Colonic mucosa (tissue), 4 donors: Measurements from ENCODE around the gene PSMC5. TPM values are rescaled to one million over a fixed set of nuclear protein-coding genes. Genes with fewer than 3 reads are reported as not detected.

ENCODE experiments used
- DNase-seq: peaks from one replicate; pipeline ENCODE4 v3.0.0-alpha.2; 2020
- H3K27ac ChIP-seq: fragments of 200-600 bp; one replicate; pipeline ENCODE4 v1.8.0; 2021
- H3K27me3 ChIP-seq: fragments of 200-600 bp; one replicate; pipeline ENCODE4 v1.8.0; 2021
- H3K36me3 ChIP-seq: fragments of 200-600 bp; one replicate; pipeline ENCODE4 v1.8.0; 2021
- H3K4me1 ChIP-seq: fragments of 200-600 bp; one replicate; pipeline ENCODE4 v1.8.0; 2021; ENCODE audit warnings: mild to moderate bottlenecking
- H3K4me3 ChIP-seq: fragments of 200-600 bp; one replicate; pipeline ENCODE4 v1.8.0; 2021
- H3K9ac ChIP-seq, 2 donors: one replicate each; pipeline ENCODE4 v1.7.0; 2013; ENCODE audit warnings: control low read depth in 2 of 2, low read depth in 2 of 2, low read length in 2 of 2
- H3K9me3 ChIP-seq: fragments of 200-600 bp; one replicate; pipeline ENCODE4 v1.8.0; 2021
- CTCF ChIP-seq: fragments of 200-600 bp; IDR thresholded peaks from one replicate; pipeline ENCODE4 v1.8.0; 2022; ENCODE audit warnings: antibody characterized with exemption, mild to moderate bottlenecking
- intact Hi-C: fragments of 100-400 bp; cut with DNase I; formaldehyde crosslinking; loops from one replicate; pipeline ENCODE4 v1.14.1; 2022
- total RNA-seq, 2 donors: library from RNA; stranded (reverse); fragmentation: NEBNext Ultra II Directional in 1 of 2; extraction: Animal tissue kit (Norgen Biotek cat#: 25700) in 1 of 2; gene quantifications; one replicate each; pipeline ENCODE4 v1.2.1, GENCODE V29; 2021
- donor health status: healthy.
- donor health status: DM: no; HTN: no; CAD: no.
- donor health status: DM: no; HTN: no; CAD: no.

PSMC5 gene
- total RNA-seq, 2 donors from 2014 or later = 86.1 to 138 TPM

GRCh38 chr17:63822537-63822936 lies 4.7 kb upstream of the PSMC5 start:
- intact Hi-C loops = loop anchor here (10.0 kb wide), 1 partner anchor 48 kb away; the partner anchor contains the start of genes CCDC47 and DDX42
- Histone ChIP-seq H3K27me3 (no peaks in the 10 kb centered on the region), H3K9ac (no peak overlapping the region), H3K4me3 (no peak overlapping the region), H3K4me1 (peaks cover 7% of the 10 kb centered on the region), H3K9me3 (no peaks in the 10 kb centered on the region), H3K36me3 (peaks cover 16% of the 10 kb centered on the region), H3K27ac (no peak overlapping the region)
- DNase-seq = no peak
- no peak for TF ChIP-seq CTCF

GRCh38 chr17:63823659-63824331 lies 3.4 kb upstream of the PSMC5 start:
- H3K9me3 ChIP-seq = no peaks in the 10 kb centered on the region
- H3K9ac ChIP-seq = no peak overlapping the region
- intact Hi-C loops = loop anchor here (10.0 kb wide), 1 partner anchor 49 kb away; the partner anchor contains the start of genes CCDC47 and DDX42
- H3K27ac ChIP-seq = no peak overlapping the region
- DNase-seq = no peak
- H3K4me1 ChIP-seq = peaks cover 12% of the 10 kb centered on the region
- no peak overlapping the region for H3K4me3 ChIP-seq
- H3K36me3 ChIP-seq = peaks cover 8% of the 10 kb centered on the region
- no peak for TF ChIP-seq CTCF
- H3K27me3 ChIP-seq = no peaks in the 10 kb centered on the region

- intact Hi-C loops = loop anchor here (10.0 kb wide), 1 partner anchor 50 kb away; the partner anchor contains the start of genes CCDC47 and DDX42
- H3K27ac ChIP-seq = no peak overlapping the region
- H3K36me3 ChIP-seq = peaks cover 9% of the 10 kb centered on the region
- H3K9me3 ChIP-seq = no peaks in the 10 kb centered on the region
- no peak overlapping the region for H3K4me3 ChIP-seq
- H3K9ac ChIP-seq = no peak overlapping the region
- no peak for TF ChIP-seq CTCF
- no peaks in the 10 kb centered on the region for H3K27me3 ChIP-seq
- no peak for DNase-seq
- H3K4me1 ChIP-seq = peaks cover 17% of the 10 kb centered on the region
Observed at GRCh38 chr17:63824362-63824761, 2.9 kb upstream of the PSMC5 start.

- intact Hi-C loops = loop anchor here (10.0 kb wide), 1 partner anchor 52 kb away; the partner anchor contains the start of genes CCDC47 and DDX42
- peak overlapping the region; percentile 91 for H3K27ac ChIP-seq
- H3K9ac ChIP-seq = peak overlapping the region; percentile 91
- H3K9me3 ChIP-seq = no peaks in the 10 kb centered on the region
- peaks cover 17% of the 10 kb centered on the region for H3K4me1 ChIP-seq
- H3K27me3 ChIP-seq = no peaks in the 10 kb centered on the region
- peaks cover 22% of the 10 kb centered on the region for H3K36me3 ChIP-seq
- DNase-seq = no peak
- TF ChIP-seq CTCF = no peak
- peak overlapping the region; percentile 90 for H3K4me3 ChIP-seq
Observed at GRCh38 chr17:63826468-63827001, 696 bp upstream of the PSMC5 start.

GRCh38 chr17:63827801-63828221 lies 580 bp downstream of the PSMC5 start:
- Histone ChIP-seq H3K4me1 (peaks cover 17% of the 10 kb centered on the region), H3K36me3 (peaks cover 35% of the 10 kb centered on the region), H3K4me3 (peak overlapping the region; percentile 90), H3K9me3 (no peaks in the 10 kb centered on the region), H3K9ac (peak overlapping the region; percentile 91), H3K27ac (peak overlapping the region; percentile 91), H3K27me3 (no peaks in the 10 kb centered on the region)
- DNase-seq = no peak
- no peak for TF ChIP-seq CTCF
- intact Hi-C loops = loop anchor here (10.0 kb wide), 1 partner anchor 53 kb away; the partner anchor contains the start of genes CCDC47 and DDX42
